Left renal cortex interstitium (tissue), 4 donors: ENCODE results near the gene TMC3. TPM values are rescaled to one million over a fixed set of nuclear protein-coding genes. Genes with fewer than 3 reads are reported as not detected.
"Not testable (repeated sequence)": the region's sequence is repeated elsewhere in the genome, so short reads cannot be mapped to it uniquely, and the experiment has no call there.

Experiments
- DNase-seq, 4 donors: peaks; one replicate each; pipeline ENCODE4 v3.0.0-alpha.2; 2013; ENCODE audit warnings: low read depth in 4 of 4, low spot score in 2 of 4, missing footprints in 1 of 4
- polyA plus RNA-seq, 4 donors: library from polyadenylated mRNA; unstranded; fragments of 120-200 nt; gene quantifications; one replicate each; pipeline ENCODE4 v1.2.1, GENCODE V29; 2013; ENCODE audit not compliant: insufficient read length in 4 of 4

TMC3 gene
- polyA plus RNA-seq, result under 1 TPM; 0.08 to 0.43 (median 0.21) TPM

DNA sequence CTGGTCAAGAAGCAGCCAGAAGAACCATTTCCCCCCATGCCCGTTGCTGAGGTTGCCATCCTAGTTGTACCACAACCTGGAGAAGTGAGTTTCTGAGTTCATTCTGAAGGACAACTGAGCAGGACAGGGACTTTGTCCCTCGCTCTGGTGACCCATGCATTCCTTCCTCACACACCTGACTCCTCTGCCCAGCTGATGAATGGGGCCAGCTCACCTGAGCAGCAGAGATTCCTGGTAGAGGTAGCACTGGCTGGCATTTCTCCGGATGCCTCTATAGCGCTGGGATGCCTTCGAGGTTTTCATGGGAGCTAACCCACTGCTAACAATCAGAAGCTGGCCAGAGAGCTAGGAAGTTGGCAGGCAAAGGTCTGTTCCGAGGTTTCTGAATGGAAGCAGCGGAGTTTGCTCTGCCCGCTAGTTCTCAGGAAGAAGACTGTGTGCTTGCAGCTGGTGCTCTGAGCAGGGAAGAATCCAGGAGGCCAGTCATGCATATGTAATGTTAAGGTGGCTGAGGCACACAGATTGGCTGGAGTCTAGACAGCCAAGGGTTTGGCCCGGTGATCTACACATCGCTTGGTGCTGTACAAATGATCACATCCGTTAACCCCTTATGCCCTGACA, at the start of gene TMC3:
TSS of gene TMC3 (minus strand) at position 439 of the 621 bp plus-strand sequence. CDS start at position 303, 136 bp downstream.
- peak in 2 of 4 donors; percentile 31 to 33 for DNase-seq

- DNase-seq, result no peak
Measured at GRCh38 chr15:81421461-81421860, 47.4 kb upstream of the TMC3 start.

- DNase-seq, result peak in 1 of 4 donors; percentile 46
Measured at GRCh38 chr15:81419332-81419943, 45.4 kb upstream of the TMC3 start.

- no peak for DNase-seq
Measured at GRCh38 chr15:81418891-81419290, 44.9 kb upstream of the TMC3 start.

GRCh38 chr15:81418444-81418843, 44.4 kb upstream of the TMC3 start:
- no peak for DNase-seq

DNA sequence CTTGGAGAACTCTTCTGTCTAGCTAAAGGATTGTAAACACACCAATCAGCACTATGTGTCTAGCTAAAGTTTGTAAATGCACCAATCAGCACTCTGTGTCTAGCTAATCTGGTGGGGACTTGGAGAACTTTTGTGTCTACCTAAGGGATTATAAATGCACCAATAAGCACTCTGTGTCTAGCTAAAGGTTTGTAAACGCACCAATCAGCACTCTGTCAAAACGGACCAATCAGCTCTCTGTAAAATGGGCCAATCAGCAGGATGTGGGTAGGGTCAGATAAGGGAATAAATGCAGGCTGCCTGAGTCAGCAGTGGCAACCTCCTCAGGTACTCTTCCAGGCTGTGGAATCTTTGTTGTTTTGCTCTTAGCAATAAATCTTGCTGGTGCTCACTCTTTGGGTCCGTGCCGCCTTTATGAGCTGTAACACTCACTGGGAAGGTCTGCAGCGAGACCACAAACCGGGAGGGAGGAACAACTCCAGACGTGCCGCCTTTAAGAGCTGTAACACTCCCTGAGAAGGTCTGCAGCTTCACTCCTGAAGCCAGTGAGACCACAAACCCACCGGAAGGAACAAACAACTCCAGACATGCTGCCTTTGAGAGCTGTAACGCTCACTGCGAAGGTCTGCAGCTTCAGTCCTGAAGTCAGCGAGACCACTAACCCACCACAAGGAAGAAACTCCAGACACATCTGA, 40.4 kb upstream of the TMC3 start:
- DNase-seq, result not testable (repeated sequence)

GRCh38 chr15:81413851-81414250, 39.8 kb upstream of the TMC3 start:
- DNase-seq, result no peak

- DNase-seq, result no peak
Measured at GRCh38 chr15:81411969-81412633, 38.1 kb upstream of the TMC3 start.

GRCh38 chr15:81411051-81411450, 37.0 kb upstream of the TMC3 start:
- no peak for DNase-seq

DNA sequence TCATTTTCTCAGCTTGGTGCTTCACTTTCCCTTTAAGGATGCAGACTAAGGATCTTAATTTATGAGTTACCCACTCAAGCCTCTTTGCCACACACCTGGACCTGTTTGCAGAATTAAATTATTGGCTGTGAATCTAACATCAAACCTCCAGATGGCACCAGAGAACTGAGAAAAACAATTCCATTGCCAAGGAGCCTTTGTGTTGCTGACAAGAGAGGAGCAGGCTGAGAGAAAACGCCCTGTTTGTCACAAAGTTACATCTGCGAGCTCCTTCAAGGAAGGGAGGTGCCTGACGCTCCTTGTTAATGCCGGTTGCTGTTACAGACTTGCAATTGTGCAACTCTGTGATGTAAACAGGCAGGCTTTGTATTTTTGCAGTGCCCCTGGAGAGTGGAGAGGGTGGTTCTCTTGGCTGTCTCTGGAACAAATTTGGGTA, 36.3 kb upstream of the TMC3 start:
- peak in 3 of 4 donors; percentile 48 to 82 (median 65) for DNase-seq

GRCh38 chr15:81407718-81408117, 33.7 kb upstream of the TMC3 start:
- DNase-seq, result no peak

GRCh38 chr15:81407176-81407575, 33.2 kb upstream of the TMC3 start:
- DNase-seq, result no peak

- no peak for DNase-seq
Measured at GRCh38 chr15:81400640-81401236, 26.7 kb upstream of the TMC3 start.

DNA sequence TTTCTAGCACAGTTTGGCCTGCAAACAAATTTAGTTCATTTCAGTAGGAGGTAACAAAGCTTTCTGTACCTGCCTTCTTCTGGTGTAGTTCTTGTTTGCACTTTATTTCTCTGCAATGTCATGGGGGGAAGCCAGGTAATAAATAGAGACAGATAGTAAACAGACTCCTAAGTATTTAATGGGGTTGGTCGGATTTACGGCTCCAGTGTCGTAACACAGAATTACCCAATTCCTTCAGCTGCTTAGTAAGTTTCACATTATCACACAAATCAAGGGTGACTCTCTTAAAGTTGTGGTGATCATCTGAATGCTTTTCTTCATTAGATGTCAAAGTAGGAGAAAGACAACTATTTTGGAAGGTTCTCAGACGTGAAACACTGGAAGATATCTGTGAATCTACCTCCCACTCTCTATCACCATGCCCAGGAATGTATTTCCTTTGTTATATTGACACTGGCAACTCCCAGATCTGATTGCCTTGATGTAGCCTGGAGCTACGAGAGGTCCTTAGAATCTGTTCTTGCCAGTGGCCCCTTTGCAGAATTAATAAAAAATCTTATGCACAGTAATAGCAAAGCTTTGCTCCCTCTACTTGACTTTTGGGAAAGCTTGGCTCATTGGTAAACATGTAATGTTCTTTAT, 25.0 kb upstream of the TMC3 start:
- no peak for DNase-seq

DNA sequence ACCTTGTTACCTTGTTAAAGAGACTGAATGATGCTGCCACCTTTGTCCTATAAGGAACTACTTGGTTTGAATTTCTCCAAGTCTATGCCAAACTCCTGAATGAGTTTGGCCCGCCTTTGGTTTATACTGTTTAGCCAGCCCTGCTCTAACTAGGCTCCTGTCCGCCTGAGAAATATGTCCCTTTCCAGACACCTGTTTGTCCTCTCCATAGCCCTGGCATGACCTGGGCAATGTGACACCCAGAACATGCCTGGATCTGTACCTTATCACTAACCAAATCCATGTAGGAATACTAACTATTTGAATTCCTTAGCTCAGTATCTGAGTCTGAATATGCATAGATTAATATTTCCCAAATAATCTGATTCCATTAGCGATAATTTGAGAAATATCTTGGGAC, 24.4 kb upstream of the TMC3 start:
- DNase-seq, result no peak

DNA sequence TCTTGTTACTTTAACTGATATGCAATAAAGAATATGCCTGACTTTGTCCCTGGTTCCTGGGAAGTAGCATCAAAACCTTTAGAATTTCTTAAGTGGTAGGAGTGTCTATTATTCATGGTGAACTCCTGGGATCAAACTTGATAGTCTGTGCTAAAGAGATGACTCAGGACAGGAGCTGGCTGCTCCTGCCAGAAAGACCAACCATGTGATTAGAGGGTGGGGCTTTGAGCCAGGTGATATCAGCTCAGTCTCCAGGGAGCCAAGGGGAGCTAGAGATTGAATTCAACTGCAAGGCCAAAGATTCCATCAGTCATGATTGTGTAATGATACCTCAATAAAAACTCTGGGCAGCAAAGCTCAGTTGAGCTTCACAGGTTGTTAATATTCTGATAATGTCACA, 20.6 kb upstream of the TMC3 start:
- DNase-seq, result no peak

DNA sequence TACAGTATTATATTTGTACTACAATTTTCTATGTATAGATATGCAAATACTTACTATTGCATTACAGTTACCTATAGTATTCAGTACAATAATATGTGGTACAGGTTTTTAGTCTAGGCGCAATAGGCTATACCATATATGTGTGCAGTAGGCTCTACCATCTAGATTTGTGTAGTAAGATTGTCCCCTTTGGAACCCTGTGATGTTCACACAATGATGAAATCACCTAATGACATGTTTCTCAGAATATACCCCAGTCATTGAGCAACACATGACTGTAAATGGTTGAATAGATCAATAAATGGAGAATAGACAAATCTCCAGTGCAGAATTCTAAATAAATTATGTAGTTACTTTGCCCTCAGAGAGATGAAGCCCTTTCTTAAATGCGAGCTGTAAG, 17.6 kb upstream of the TMC3 start:
- DNase-seq, result no peak

GRCh38 chr15:81388436-81388770, 14.4 kb upstream of the TMC3 start:
- no peak for DNase-seq

GRCh38 chr15:81387621-81388435, 13.8 kb upstream of the TMC3 start:
- DNase-seq, result no peak

- no peak for DNase-seq
Measured at GRCh38 chr15:81386947-81387346, 12.9 kb upstream of the TMC3 start.
